ENCODE measurements around the gene LPAR2. TPM values are rescaled to one million over a fixed set of nuclear protein-coding genes. Genes with fewer than 3 reads are reported as not detected.

LPAR2 gene
- total RNA-seq, 1 donor from 2014 or later: 21.9 TPM

- H3K36me3 Mint-ChIP-seq (ENCODE audit: low read depth): peaks cover 63% of the 10 kb centered on the region
- DNase-seq: no peak
- intact Hi-C loops (cut with micrococcal nuclease): loop anchor here (10.0 kb wide), 2 partner anchors 245 to 765 kb away; partner anchors contain the start of gene ZNF93
- H3K27me3 Mint-ChIP-seq: no peaks in the 10 kb centered on the region
- no peak overlapping the region for H3K4me3 Mint-ChIP-seq
- H3K9me3 Mint-ChIP-seq: no peaks in the 10 kb centered on the region
- H3K4me1 Mint-ChIP-seq: peaks cover 27% of the 10 kb centered on the region
- H3K27ac Mint-ChIP-seq: no peak overlapping the region
Measured at GRCh38 chr19:19659646-19660245, 31.7 kb upstream of the LPAR2 start.

- DNase-seq: no peak
- intact Hi-C loops (cut with micrococcal nuclease): no loop called here
- Mint-ChIP-seq H3K4me3 (no peak overlapping the region), H3K27me3 (no peaks in the 10 kb centered on the region), H3K4me1 (peaks cover 18% of the 10 kb centered on the region), H3K9me3 (no peaks in the 10 kb centered on the region), H3K36me3 (ENCODE audit: low read depth) (peaks cover 69% of the 10 kb centered on the region), H3K27ac (no peak overlapping the region)
Measured at GRCh38 chr19:19657397-19657783, 29.4 kb upstream of the LPAR2 start.

- Mint-ChIP-seq H3K27ac (no peak overlapping the region), H3K9me3 (no peaks in the 10 kb centered on the region), H3K36me3 (ENCODE audit: low read depth) (peaks cover 67% of the 10 kb centered on the region), H3K4me1 (peaks cover 12% of the 10 kb centered on the region), H3K4me3 (no peak overlapping the region), H3K27me3 (no peaks in the 10 kb centered on the region)
- intact Hi-C loops (cut with micrococcal nuclease): no loop called here
- no peak for DNase-seq
Measured at GRCh38 chr19:19656451-19657396, 28.7 kb upstream of the LPAR2 start.

- Mint-ChIP-seq H3K4me1 (peaks cover 4% of the 10 kb centered on the region), H3K27me3 (no peaks in the 10 kb centered on the region), H3K27ac (no peak overlapping the region), H3K4me3 (no peak overlapping the region), H3K9me3 (no peaks in the 10 kb centered on the region), H3K36me3 (ENCODE audit: low read depth) (peaks cover 68% of the 10 kb centered on the region)
- intact Hi-C loops (cut with micrococcal nuclease): no loop called here
- DNase-seq: no peak
Measured at GRCh38 chr19:19655641-19656343, 27.8 kb upstream of the LPAR2 start.

GRCh38 chr19:19655051-19655594 is 27.1 kb upstream of the LPAR2 start:
- Mint-ChIP-seq H3K27ac (no peak overlapping the region), H3K9me3 (no peaks in the 10 kb centered on the region), H3K27me3 (no peaks in the 10 kb centered on the region), H3K4me1 (peaks cover 4% of the 10 kb centered on the region), H3K36me3 (ENCODE audit: low read depth) (peaks cover 72% of the 10 kb centered on the region), H3K4me3 (no peak overlapping the region)
- DNase-seq: no peak
- intact Hi-C loops (cut with micrococcal nuclease): no loop called here

- intact Hi-C loops (cut with micrococcal nuclease): no loop called here
- peaks cover 67% of the 10 kb centered on the region for H3K36me3 Mint-ChIP-seq (ENCODE audit: low read depth)
- H3K4me1 Mint-ChIP-seq: peaks cover 4% of the 10 kb centered on the region
- DNase-seq: no peak
- H3K27ac Mint-ChIP-seq: no peak overlapping the region
- no peaks in the 10 kb centered on the region for H3K9me3 Mint-ChIP-seq
- no peak overlapping the region for H3K4me3 Mint-ChIP-seq
- H3K27me3 Mint-ChIP-seq: no peaks in the 10 kb centered on the region
Measured at GRCh38 chr19:19654441-19654840, 26.4 kb upstream of the LPAR2 start.

- Mint-ChIP-seq H3K36me3 (ENCODE audit: low read depth) (peaks cover 67% of the 10 kb centered on the region), H3K4me1 (peaks cover 4% of the 10 kb centered on the region), H3K4me3 (no peak overlapping the region), H3K27me3 (no peaks in the 10 kb centered on the region), H3K27ac (no peak overlapping the region), H3K9me3 (no peaks in the 10 kb centered on the region)
- DNase-seq: no peak
- intact Hi-C loops (cut with micrococcal nuclease): no loop called here
Measured at GRCh38 chr19:19653597-19654147, 25.7 kb upstream of the LPAR2 start.

- no peaks in the 10 kb centered on the region for H3K9me3 Mint-ChIP-seq
- no peak overlapping the region for H3K4me3 Mint-ChIP-seq
- H3K36me3 Mint-ChIP-seq (ENCODE audit: low read depth): peaks cover 64% of the 10 kb centered on the region
- no peak for DNase-seq
- H3K4me1 Mint-ChIP-seq: no peaks in the 10 kb centered on the region
- H3K27ac Mint-ChIP-seq: no peak overlapping the region
- intact Hi-C loops (cut with micrococcal nuclease): no loop called here
- no peaks in the 10 kb centered on the region for H3K27me3 Mint-ChIP-seq
Measured at GRCh38 chr19:19652482-19653295, 24.7 kb upstream of the LPAR2 start.

GRCh38 chr19:19651076-19651475 is 23.1 kb upstream of the LPAR2 start:
- Mint-ChIP-seq H3K4me1 (no peaks in the 10 kb centered on the region), H3K36me3 (ENCODE audit: low read depth) (peaks cover 61% of the 10 kb centered on the region), H3K27me3 (no peaks in the 10 kb centered on the region), H3K9me3 (no peaks in the 10 kb centered on the region), H3K4me3 (no peak overlapping the region), H3K27ac (no peak overlapping the region)
- intact Hi-C loops (cut with micrococcal nuclease): no loop called here
- no peak for DNase-seq

- Mint-ChIP-seq H3K36me3 (ENCODE audit: low read depth) (peaks cover 63% of the 10 kb centered on the region), H3K9me3 (no peaks in the 10 kb centered on the region), H3K4me3 (no peak overlapping the region), H3K27me3 (no peaks in the 10 kb centered on the region), H3K27ac (no peak overlapping the region), H3K4me1 (no peaks in the 10 kb centered on the region)
- DNase-seq: no peak
- intact Hi-C loops (cut with micrococcal nuclease): no loop called here
Measured at GRCh38 chr19:19650331-19650730, 22.3 kb upstream of the LPAR2 start.

- intact Hi-C loops (cut with micrococcal nuclease): no loop called here
- DNase-seq: no peak
- Mint-ChIP-seq H3K27me3 (no peaks in the 10 kb centered on the region), H3K36me3 (ENCODE audit: low read depth) (peaks cover 65% of the 10 kb centered on the region), H3K4me1 (no peaks in the 10 kb centered on the region), H3K9me3 (no peaks in the 10 kb centered on the region), H3K4me3 (no peak overlapping the region), H3K27ac (peak overlapping the region; percentile 53)
Measured at GRCh38 chr19:19649580-19649995, 21.6 kb upstream of the LPAR2 start.

- H3K27ac Mint-ChIP-seq: peak overlapping the region; percentile 53
- no peaks in the 10 kb centered on the region for H3K9me3 Mint-ChIP-seq
- H3K36me3 Mint-ChIP-seq (ENCODE audit: low read depth): peaks cover 63% of the 10 kb centered on the region
- H3K4me3 Mint-ChIP-seq: no peak overlapping the region
- DNase-seq: no peak
- H3K27me3 Mint-ChIP-seq: no peaks in the 10 kb centered on the region
- intact Hi-C loops (cut with micrococcal nuclease): no loop called here
- H3K4me1 Mint-ChIP-seq: no peaks in the 10 kb centered on the region
Measured at GRCh38 chr19:19649155-19649554, 21.1 kb upstream of the LPAR2 start.
